Naive B cell (primary cell): Measurements from ENCODE around the gene HES5. TPM values are rescaled to one million over a fixed set of nuclear protein-coding genes. Genes with fewer than 3 reads are reported as not detected.

Experiments used
- ATAC-seq, 2 donors: fragments of 150-1000 bp; cut with Tn5 transposase; 2 replicates each; pipeline ENCODE4 v1.10.0; 2021; ENCODE audit warnings: low read depth in 2 of 2, mild to moderate bottlenecking in 2 of 2, moderate library complexity in 2 of 2
- DNase-seq: peaks from one replicate; pipeline ENCODE4 v3.0.0; 2022
- H3K27ac Mint-ChIP-seq, 6 donors: one replicate each; pipeline ENCODE4 v1.8.0; 2020 to 2022; ENCODE audit warnings: mild to moderate bottlenecking in 6 of 6, mixed read lengths in 6 of 6, moderate library complexity in 5 of 6, inconsistent platforms in 2 of 6
- H3K27me3 Mint-ChIP-seq, 3 donors: one replicate each; pipeline ENCODE4 v1.8.0; 2021 to 2022; ENCODE audit warnings: mixed read lengths in 3 of 3, mild to moderate bottlenecking in 1 of 3
- H3K36me3 Mint-ChIP-seq, 2 donors: one replicate each; pipeline ENCODE4 v1.8.0; 2020 to 2022; ENCODE audit warnings: mixed read lengths in 2 of 2, inconsistent platforms in 1 of 2, mild to moderate bottlenecking in 1 of 2
- H3K4me1 Mint-ChIP-seq, 3 donors: one replicate each; pipeline ENCODE4 v1.8.0; 2020 to 2022; ENCODE audit warnings: mixed read lengths in 3 of 3, inconsistent platforms in 1 of 3, mild to moderate bottlenecking in 1 of 3, moderate library complexity in 1 of 3
- H3K4me3 Mint-ChIP-seq, 8 donors: one replicate each; pipeline ENCODE4 v1.8.0; 2020 to 2022; ENCODE audit warnings: mild to moderate bottlenecking in 8 of 8, mixed read lengths in 8 of 8, moderate library complexity in 8 of 8, inconsistent platforms in 2 of 8
- H3K9me3 Mint-ChIP-seq, 7 donors: one replicate each; pipeline ENCODE4 v1.8.0; 2020 to 2022; ENCODE audit warnings: mixed read lengths in 7 of 7, mild to moderate bottlenecking in 5 of 7, inconsistent platforms in 2 of 7, moderate library complexity in 1 of 7
- polyA plus RNA-seq, 6 donors: library from polyadenylated mRNA; unstranded; fragments of 300-500 nt; fragmentation: Illumina TruSeq; gene quantifications; one replicate each; pipeline ENCODE4 v1.2.3, GENCODE V29; 2021; ENCODE audit warnings: low read depth in 6 of 6

Gene HES5
- polyA plus RNA-seq, 6 donors from 2014 or later, result not detected

GRCh38 chr1:2548068-2548589 lies 18.1 kb upstream of the HES5 start:
- Mint-ChIP-seq H3K4me3 (peak overlapping the region; percentile 83 to 97 (median 92)), H3K27ac (peak overlapping the region; percentile 97 to 100 (median 99)), H3K4me1 (peaks cover 15 to 39% (median 29%) of the 10 kb centered on the region in 3 donors), H3K36me3 (no peaks in the 10 kb centered on the region), H3K9me3 (no peaks in the 10 kb centered on the region), H3K27me3 (peaks cover 0 to 5% (median 0%) of the 10 kb centered on the region in 3 donors)
- DNase-seq (peak; percentile 83), ATAC-seq (peak; percentile 35 to 37)

- Mint-ChIP-seq H3K9me3 (no peaks in the 10 kb centered on the region), H3K27me3 (peaks cover 0 to 5% (median 0%) of the 10 kb centered on the region in 3 donors), H3K4me1 (peaks cover 15 to 39% (median 29%) of the 10 kb centered on the region in 3 donors), H3K27ac (peak overlapping the region; percentile 97 to 100 (median 99)), H3K36me3 (no peaks in the 10 kb centered on the region), H3K4me3 (peak overlapping the region; percentile 83 to 97 (median 92))
- ATAC-seq (peak; percentile 6 to 11), DNase-seq (peak; percentile 67)
Measured at GRCh38 chr1:2547210-2548067, 17.4 kb upstream of the HES5 start.

- H3K9me3 Mint-ChIP-seq, result no peaks in the 10 kb centered on the region
- H3K27me3 Mint-ChIP-seq, result peaks cover 0 to 5% (median 0%) of the 10 kb centered on the region in 3 donors
- peak overlapping the region; percentile 95 to 99 (median 98) for H3K27ac Mint-ChIP-seq
- H3K36me3 Mint-ChIP-seq, result no peaks in the 10 kb centered on the region
- ATAC-seq (peak; percentile 33 to 35), DNase-seq (peak; percentile 73)
- H3K4me1 Mint-ChIP-seq, result peaks cover 15 to 39% (median 29%) of the 10 kb centered on the region in 3 donors
- H3K4me3 Mint-ChIP-seq, result peak overlapping the region; percentile 83 to 97 (median 92)
Measured at GRCh38 chr1:2546515-2547209, 16.6 kb upstream of the HES5 start.

- Mint-ChIP-seq H3K9me3 (no peaks in the 10 kb centered on the region), H3K4me3 (peak overlapping the region; percentile 83 to 97 (median 92)), H3K4me1 (peaks cover 11 to 34% (median 27%) of the 10 kb centered on the region in 3 donors), H3K27me3 (peaks cover 0 to 5% (median 0%) of the 10 kb centered on the region in 3 donors), H3K27ac (peak overlapping the region in 5 of 6 donors; percentile 95 to 99 (median 99)), H3K36me3 (no peaks in the 10 kb centered on the region)
- DNase-seq, result peak; percentile 88
- peak; percentile 49 to 58 for ATAC-seq
Measured at GRCh38 chr1:2545754-2546514, 15.9 kb upstream of the HES5 start.

GRCh38 chr1:2544875-2545640 lies 15.0 kb upstream of the HES5 start:
- H3K27ac Mint-ChIP-seq, result peak overlapping the region in 2 of 6 donors; percentile 34 to 97

GRCh38 chr1:2544093-2544874 lies 14.2 kb upstream of the HES5 start:
- Mint-ChIP-seq H3K4me3 (no peak overlapping the region), H3K27ac (peak overlapping the region in 1 of 6 donors; percentile 34), H3K36me3 (no peaks in the 10 kb centered on the region), H3K4me1 (peaks cover 5 to 20% (median 18%) of the 10 kb centered on the region in 3 donors), H3K27me3 (peaks cover 0 to 5% (median 0%) of the 10 kb centered on the region in 3 donors), H3K9me3 (no peaks in the 10 kb centered on the region)
- DNase-seq (no peak), ATAC-seq (no peak)

More at GRCh38 chr1:2544875-2545640, 15.0 kb upstream of the HES5 start:
- Mint-ChIP-seq H3K9me3 (no peaks in the 10 kb centered on the region), H3K4me3 (peak overlapping the region in 3 of 8 donors; percentile 35 to 90 (median 87)), H3K4me1 (peaks cover 9 to 26% (median 23%) of the 10 kb centered on the region in 3 donors), H3K36me3 (no peaks in the 10 kb centered on the region), H3K27me3 (peaks cover 0 to 5% (median 0%) of the 10 kb centered on the region in 3 donors)
- DNase-seq, result no peak
- no peak for ATAC-seq

GRCh38 chr1:2543543-2544092 lies 13.6 kb upstream of the HES5 start:
- ATAC-seq, result no peak
- no peak overlapping the region for H3K4me3 Mint-ChIP-seq
- H3K36me3 Mint-ChIP-seq, result no peaks in the 10 kb centered on the region
- no peak for DNase-seq
- H3K4me1 Mint-ChIP-seq, result peaks cover 5 to 13% (median 13%) of the 10 kb centered on the region in 3 donors
- no peak overlapping the region for H3K27ac Mint-ChIP-seq
- H3K9me3 Mint-ChIP-seq, result no peaks in the 10 kb centered on the region
- peaks cover 0 to 7% (median 0%) of the 10 kb centered on the region in 3 donors for H3K27me3 Mint-ChIP-seq

GRCh38 chr1:2542246-2542915 lies 12.3 kb upstream of the HES5 start:
- no peak for ATAC-seq
- no peak for DNase-seq
- Mint-ChIP-seq H3K4me1 (peaks cover 2 to 5% (median 3%) of the 10 kb centered on the region in 3 donors), H3K36me3 (no peaks in the 10 kb centered on the region), H3K4me3 (no peak overlapping the region), H3K9me3 (no peaks in the 10 kb centered on the region), H3K27me3 (peaks cover 0 to 10% (median 0%) of the 10 kb centered on the region in 3 donors), H3K27ac (peak overlapping the region in 1 of 6 donors; percentile 63)

GRCh38 chr1:2541619-2542245 lies 11.7 kb upstream of the HES5 start:
- peak overlapping the region in 1 of 8 donors; percentile 10 for H3K4me3 Mint-ChIP-seq
- peaks cover 1 to 10% (median 4%) of the 10 kb centered on the region in 3 donors for H3K27me3 Mint-ChIP-seq
- no peak for DNase-seq
- H3K27ac Mint-ChIP-seq, result no peak overlapping the region
- no peak for ATAC-seq
- no peaks in the 10 kb centered on the region for H3K36me3 Mint-ChIP-seq
- no peaks in the 10 kb centered on the region for H3K9me3 Mint-ChIP-seq
- H3K4me1 Mint-ChIP-seq, result peaks cover 0 to 1% (median 0%) of the 10 kb centered on the region in 3 donors

GRCh38 chr1:2540816-2541492 lies 10.9 kb upstream of the HES5 start:
- H3K4me1 Mint-ChIP-seq, result peaks cover 0 to 2% (median 0%) of the 10 kb centered on the region in 3 donors
- no peaks in the 10 kb centered on the region for H3K36me3 Mint-ChIP-seq
- no peak overlapping the region for H3K4me3 Mint-ChIP-seq
- no peaks in the 10 kb centered on the region for H3K9me3 Mint-ChIP-seq
- no peak for DNase-seq
- peaks cover 8 to 15% (median 9%) of the 10 kb centered on the region in 3 donors for H3K27me3 Mint-ChIP-seq
- no peak for ATAC-seq
- H3K27ac Mint-ChIP-seq, result no peak overlapping the region
